Osteocyte (in vitro differentiated cells): ENCODE results near the gene SLC5A10. TPM values are rescaled to one million over a fixed set of nuclear protein-coding genes. Genes with fewer than 3 reads are reported as not detected.
"Not testable (repeated sequence)": the region's sequence is repeated elsewhere in the genome, so short reads cannot be mapped to it uniquely, and the experiment has no call there.

Source experiments
- DNase-seq: peaks from one replicate; pipeline ENCODE4 v3.0.0; 2021; ENCODE audit warnings: mixed read lengths; ENCODE audit not compliant: unreplicated experiment; ENCODE audit errors: extremely low spot score
- H3K27ac Mint-ChIP-seq: one replicate; pipeline ENCODE4 v1.8.0; 2021; ENCODE audit warnings: mild to moderate bottlenecking, mixed read lengths; ENCODE audit not compliant: unreplicated experiment
- H3K27me3 Mint-ChIP-seq: one replicate; pipeline ENCODE4 v1.8.0; 2021; ENCODE audit warnings: mixed read lengths; ENCODE audit not compliant: unreplicated experiment
- H3K36me3 Mint-ChIP-seq: one replicate; pipeline ENCODE4 v1.8.0; 2021; ENCODE audit warnings: mixed read lengths; ENCODE audit not compliant: unreplicated experiment
- H3K4me1 Mint-ChIP-seq: one replicate; pipeline ENCODE4 v1.8.0; 2021; ENCODE audit warnings: mixed read lengths; ENCODE audit not compliant: unreplicated experiment
- H3K4me3 Mint-ChIP-seq: one replicate; pipeline ENCODE4 v1.8.0; 2021; ENCODE audit warnings: mild to moderate bottlenecking, moderate library complexity, mixed read lengths; ENCODE audit not compliant: unreplicated experiment
- H3K9me3 Mint-ChIP-seq: one replicate; pipeline ENCODE4 v1.8.0; 2021; ENCODE audit warnings: mixed read lengths; ENCODE audit not compliant: unreplicated experiment
- total RNA-seq: library from RNA; stranded (reverse); gene quantifications from 2 replicates; pipeline ENCODE4 v1.2.1, GENCODE V29; 2021
- TF ChIP-seq, protein P1 (sequence below): fragments of 200-600 bp; sonication (generic); IDR thresholded peaks from 2 replicates; pipeline ENCODE4 v1.5.0; 2021; ENCODE audit warnings: antibody characterized with exemption, mild to moderate bottlenecking, moderate library complexity

The SLC5A10 gene
- total RNA-seq, 1 donor from 2014 or later: not detected

DNA sequence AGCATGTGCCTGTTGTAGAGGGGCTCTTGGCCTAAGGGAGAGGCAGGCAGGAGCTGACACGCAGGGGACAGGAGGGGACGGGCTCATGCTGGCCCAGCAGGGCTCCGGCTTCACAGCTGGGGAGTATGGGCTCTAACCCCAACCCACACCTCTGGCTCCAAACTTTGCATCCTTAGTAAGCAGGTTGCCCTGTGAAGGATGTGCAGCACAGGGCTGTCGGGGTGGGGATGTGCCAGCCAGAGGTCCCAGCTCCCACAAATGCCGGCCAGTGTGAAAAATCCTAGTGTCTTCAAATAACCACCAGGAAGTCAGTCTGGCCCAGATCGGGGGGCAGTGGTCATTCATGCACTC is 66.6 kb downstream of the SLC5A10 start:
- H3K4me3 Mint-ChIP-seq: no peak overlapping the region
- no peaks in the 10 kb centered on the region for H3K36me3 Mint-ChIP-seq
- no peak for DNase-seq
- peaks cover 1% of the 10 kb centered on the region for H3K4me1 Mint-ChIP-seq
- no peak overlapping the region for H3K27ac Mint-ChIP-seq
- TF ChIP-seq, protein P1, sequence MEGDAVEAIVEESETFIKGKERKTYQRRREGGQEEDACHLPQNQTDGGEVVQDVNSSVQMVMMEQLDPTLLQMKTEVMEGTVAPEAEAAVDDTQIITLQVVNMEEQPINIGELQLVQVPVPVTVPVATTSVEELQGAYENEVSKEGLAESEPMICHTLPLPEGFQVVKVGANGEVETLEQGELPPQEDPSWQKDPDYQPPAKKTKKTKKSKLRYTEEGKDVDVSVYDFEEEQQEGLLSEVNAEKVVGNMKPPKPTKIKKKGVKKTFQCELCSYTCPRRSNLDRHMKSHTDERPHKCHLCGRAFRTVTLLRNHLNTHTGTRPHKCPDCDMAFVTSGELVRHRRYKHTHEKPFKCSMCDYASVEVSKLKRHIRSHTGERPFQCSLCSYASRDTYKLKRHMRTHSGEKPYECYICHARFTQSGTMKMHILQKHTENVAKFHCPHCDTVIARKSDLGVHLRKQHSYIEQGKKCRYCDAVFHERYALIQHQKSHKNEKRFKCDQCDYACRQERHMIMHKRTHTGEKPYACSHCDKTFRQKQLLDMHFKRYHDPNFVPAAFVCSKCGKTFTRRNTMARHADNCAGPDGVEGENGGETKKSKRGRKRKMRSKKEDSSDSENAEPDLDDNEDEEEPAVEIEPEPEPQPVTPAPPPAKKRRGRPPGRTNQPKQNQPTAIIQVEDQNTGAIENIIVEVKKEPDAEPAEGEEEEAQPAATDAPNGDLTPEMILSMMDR: no peak
- H3K27me3 Mint-ChIP-seq: no peaks in the 10 kb centered on the region
- no peaks in the 10 kb centered on the region for H3K9me3 Mint-ChIP-seq

DNA sequence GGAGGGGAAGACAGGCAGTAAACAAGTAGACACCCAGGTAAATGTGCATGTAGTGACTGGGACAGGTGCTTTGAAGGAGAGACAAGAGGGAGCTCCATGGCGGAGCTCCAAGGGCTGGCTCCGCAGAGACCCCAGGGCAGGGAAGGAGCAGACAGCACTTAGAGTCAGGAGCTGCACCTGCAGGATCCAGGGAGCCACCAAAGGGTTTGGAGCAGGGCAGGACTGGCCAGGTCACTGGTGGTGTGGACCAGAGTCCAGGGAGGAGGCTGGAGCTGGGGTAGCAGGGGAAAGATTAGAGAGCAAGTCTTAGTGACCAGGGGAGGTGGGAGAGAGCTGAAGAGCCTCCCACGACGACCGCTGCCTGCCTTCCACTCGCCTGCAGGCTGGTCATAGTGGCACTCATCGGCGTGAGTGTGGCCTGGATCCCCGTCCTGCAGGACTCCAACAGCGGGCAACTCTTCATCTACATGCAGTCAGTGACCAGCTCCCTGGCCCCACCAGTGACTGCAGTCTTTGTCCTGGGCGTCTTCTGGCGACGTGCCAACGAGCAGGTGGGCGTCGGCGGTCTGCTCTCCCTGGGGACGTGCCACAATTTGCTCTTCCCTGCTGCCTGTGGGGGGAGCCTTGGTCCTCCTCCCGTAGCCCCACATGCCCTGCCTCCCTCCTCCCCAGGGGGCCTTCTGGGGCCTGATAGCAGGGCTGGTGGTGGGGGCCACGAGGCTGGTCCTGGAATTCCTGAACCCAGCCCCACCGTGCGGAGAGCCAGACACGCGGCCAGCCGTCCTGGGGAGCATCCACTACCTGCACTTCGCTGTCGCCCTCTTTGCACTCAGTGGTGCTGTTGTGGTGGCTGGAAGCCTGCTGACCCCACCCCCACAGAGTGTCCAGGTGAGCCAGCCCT is 67.3 kb downstream of the SLC5A10 start:
- DNase-seq: no peak
- Mint-ChIP-seq H3K9me3 (no peaks in the 10 kb centered on the region), H3K36me3 (no peaks in the 10 kb centered on the region), H3K27me3 (no peaks in the 10 kb centered on the region), H3K4me3 (no peak overlapping the region), H3K4me1 (peaks cover 1% of the 10 kb centered on the region), H3K27ac (no peak overlapping the region)
- TF ChIP-seq, protein P1: no peak

DNA sequence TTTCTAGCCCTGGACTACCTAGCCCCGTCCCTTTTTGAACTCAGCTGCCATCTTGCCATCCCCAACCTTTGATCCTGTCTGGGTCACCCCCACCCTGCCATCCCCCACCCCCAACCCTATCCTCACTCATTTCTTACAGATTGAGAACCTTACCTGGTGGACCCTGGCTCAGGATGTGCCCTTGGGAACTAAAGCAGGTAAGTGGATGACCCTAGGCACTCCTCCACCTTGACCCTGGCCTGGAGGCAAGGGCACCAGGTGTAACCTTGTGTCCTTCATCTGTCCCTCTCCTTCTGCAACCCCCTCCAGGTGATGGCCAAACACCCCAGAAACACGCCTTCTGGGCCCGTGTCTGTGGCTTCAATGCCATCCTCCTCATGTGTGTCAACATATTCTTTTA is 68.1 kb downstream of the SLC5A10 start:
- no peak overlapping the region for H3K27ac Mint-ChIP-seq
- H3K4me3 Mint-ChIP-seq: no peak overlapping the region
- H3K9me3 Mint-ChIP-seq: no peaks in the 10 kb centered on the region

DNA sequence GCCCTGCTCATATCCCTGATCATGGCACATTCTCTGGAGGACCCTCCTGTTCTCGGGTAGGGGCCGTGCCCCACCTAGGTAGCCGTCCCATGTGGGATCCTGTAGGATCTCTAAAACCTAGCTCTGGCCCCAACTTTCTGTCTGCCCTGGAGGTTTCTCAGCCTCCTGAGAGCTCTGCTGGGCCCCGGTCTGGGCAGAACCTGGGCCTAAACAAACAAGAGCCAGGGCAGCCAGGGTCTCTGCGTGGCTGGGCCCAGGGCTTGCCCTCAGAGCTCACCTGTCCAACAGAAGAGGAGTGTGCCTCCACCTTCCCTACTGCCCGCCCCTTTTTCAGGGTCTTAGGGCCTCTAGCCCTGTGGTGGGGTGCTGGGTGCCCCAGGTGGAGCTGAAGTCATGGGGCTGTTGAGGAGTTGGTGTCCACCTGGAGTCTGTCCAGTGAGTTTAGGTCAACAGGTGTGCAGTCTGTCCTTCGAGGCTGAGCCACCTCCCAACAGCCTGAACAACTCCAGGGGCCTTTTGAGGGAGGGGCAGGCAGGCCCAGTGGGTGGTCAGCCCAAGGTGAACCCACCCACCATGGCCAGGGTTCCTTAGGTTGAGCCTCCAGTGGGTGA is 69.2 kb downstream of the SLC5A10 start:
- H3K4me1 Mint-ChIP-seq, H3K27me3 Mint-ChIP-seq, H3K27ac Mint-ChIP-seq, H3K9me3 Mint-ChIP-seq, H3K36me3 Mint-ChIP-seq, H3K4me3 Mint-ChIP-seq, DNase-seq: not testable (repeated sequence)

More for the DNA sequence above, 68.1 kb downstream of the SLC5A10 start:
- no peaks in the 10 kb centered on the region for H3K36me3 Mint-ChIP-seq
- no peaks in the 10 kb centered on the region for H3K27me3 Mint-ChIP-seq
- peaks cover 1% of the 10 kb centered on the region for H3K4me1 Mint-ChIP-seq
- TF ChIP-seq, protein P1: no peak
- no peak for DNase-seq

DNA sequence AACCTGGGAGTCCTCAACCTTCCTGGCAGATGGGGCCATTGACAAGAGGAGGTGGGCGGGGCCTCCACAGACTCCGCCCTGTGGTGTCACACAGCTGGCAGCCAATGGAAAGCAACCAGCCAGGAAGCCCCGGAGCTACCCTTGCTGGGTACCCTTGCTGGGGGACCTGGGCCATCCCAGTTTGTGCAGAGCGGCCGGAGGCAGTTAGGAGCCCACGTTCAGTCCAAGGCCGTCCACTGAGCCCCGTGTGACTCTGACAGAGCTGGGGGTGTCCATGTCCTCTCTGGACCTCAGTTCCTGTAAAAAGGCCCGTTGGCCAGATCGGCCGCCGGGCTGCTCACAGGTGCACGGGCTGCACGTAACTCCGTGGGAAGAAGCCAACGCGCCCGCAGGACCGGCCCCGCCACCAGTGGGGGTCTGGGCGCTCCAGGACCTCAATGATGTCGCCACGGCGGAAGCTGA is 69.7 kb downstream of the SLC5A10 start:
- Mint-ChIP-seq H3K27ac (no peak overlapping the region), H3K36me3 (no peaks in the 10 kb centered on the region), H3K4me3 (no peak overlapping the region), H3K27me3 (no peaks in the 10 kb centered on the region), H3K4me1 (peaks cover 1% of the 10 kb centered on the region), H3K9me3 (no peaks in the 10 kb centered on the region)
- no peak for DNase-seq
- TF ChIP-seq, protein P1: no peak
